Globus pallidus (tissue), 1 donor: ENCODE data around the gene PHLDB3.

Experiments used
- DNase-seq: peaks from one replicate; pipeline ENCODE4 v3.0.0-alpha.2; 2015; ENCODE audit warnings: low spot score

PHLDB3 gene

GRCh38 chr19:43468354-43469159 is 36.0 kb downstream of the PHLDB3 start:
- DNase-seq: no peak

GRCh38 chr19:43467730-43468129 is 36.8 kb downstream of the PHLDB3 start:
- no peak for DNase-seq

GRCh38 chr19:43467276-43467675 is 37.3 kb downstream of the PHLDB3 start:
- no peak for DNase-seq

- DNase-seq: no peak
Measured at GRCh38 chr19:43466793-43467192, 37.8 kb downstream of the PHLDB3 start.

GRCh38 chr19:43465468-43466120 is 39.0 kb downstream of the PHLDB3 start, which contains the start of gene LYPD3:
LYPD3 (minus strand) TSS chr19:43465608; CDS start chr19:43465571, 37 bp downstream.
- no peak for DNase-seq

GRCh38 chr19:43464134-43464775 is 40.3 kb downstream of the PHLDB3 start:
- peak; percentile 59 for DNase-seq

- DNase-seq: peak; percentile 88
Measured at GRCh38 chr19:43463381-43464133, 41.0 kb downstream of the PHLDB3 start.

- DNase-seq: no peak
Measured at GRCh38 chr19:43462785-43463380, 41.7 kb downstream of the PHLDB3 start.

- DNase-seq: no peak
Measured at GRCh38 chr19:43462383-43462782, 42.2 kb downstream of the PHLDB3 start.

GRCh38 chr19:43461303-43461702 is 43.2 kb downstream of the PHLDB3 start:
- DNase-seq: no peak

- DNase-seq: no peak
Measured at GRCh38 chr19:43460362-43461016, 44.1 kb downstream of the PHLDB3 start.

- DNase-seq: no peak
Measured at GRCh38 chr19:43457809-43458208, 46.7 kb downstream of the PHLDB3 start.

- no peak for DNase-seq
Measured at GRCh38 chr19:43455321-43456113, 49.0 kb downstream of the PHLDB3 start.

GRCh38 chr19:43454031-43454430 is 50.5 kb downstream of the PHLDB3 start:
- DNase-seq: no peak

- DNase-seq: no peak
Measured at GRCh38 chr19:43452582-43452981, 52.0 kb downstream of the PHLDB3 start.

- DNase-seq: no peak
Measured at GRCh38 chr19:43450545-43450997, 54.0 kb downstream of the PHLDB3 start.

- DNase-seq: no peak
Measured at GRCh38 chr19:43447655-43448054, 56.9 kb downstream of the PHLDB3 start.

GRCh38 chr19:43446746-43447489 is 57.6 kb downstream of the PHLDB3 start:
- peak; percentile 69 for DNase-seq

GRCh38 chr19:43445426-43445825 is 59.1 kb downstream of the PHLDB3 start:
- no peak for DNase-seq
